ENCODE measurements around the gene STIP1.
"Not testable (repeated sequence)": the region's sequence is repeated elsewhere in the genome, so short reads cannot be mapped to it uniquely, and the experiment has no call there.

Gene STIP1

GRCh38 chr11:64245797-64246620 is 60.0 kb downstream of the STIP1 start:
- TF ChIP-seq TAF1 (IDR thresholded peaks at IDR 0.05; ENCODE audit: low read depth, low read length) (0 out of 2 replicates have a peak, but pooled peaks have one; percentile 17), POLR2A (IDR thresholded peaks at IDR 0.05; ENCODE audit: low read depth, low read length) (0 out of 2 replicates have a peak, but pooled peaks have one; percentile 23), SPI1 (IDR thresholded peaks at IDR 0.05; ENCODE audit: low read depth, low read length) (no peak)
- DNase-seq (ENCODE audit: insufficient read length, low spot score) (no peak), FAIRE-seq (peak; percentile 16)

- DNase-seq (ENCODE audit: insufficient read length, low spot score); FAIRE-seq: not testable (repeated sequence)
Observed at GRCh38 chr11:64246621-64246870, 60.6 kb downstream of the STIP1 start.

GRCh38 chr11:64246871-64247728 is 61.1 kb downstream of the STIP1 start, which contains the start of gene PPP1R14B:
TSS of gene PPP1R14B (minus strand) at chr11:64246943. CDS start at chr11:64246673, 270 bp downstream.
- DNase-seq (ENCODE audit: insufficient read length, low spot score) (peak; percentile 85), FAIRE-seq (peak; percentile 59)
- TF ChIP-seq POU2F2 (IDR thresholded peaks at IDR 0.05; ENCODE audit: low read depth, low read length) (no peak), SPI1 (IDR thresholded peaks at IDR 0.05; ENCODE audit: low read depth, low read length) (no peak), POLR2AphosphoS5 (IDR thresholded peaks at IDR 0.05; ENCODE audit: low read depth, low read length) (no peak), TAF1 (IDR thresholded peaks at IDR 0.05; ENCODE audit: low read depth, low read length) (no peak), PAX5 (IDR thresholded peaks at IDR 0.05; ENCODE audit: insufficient read depth, low read length, severe bottlenecking) (no peak), POLR2A (IDR thresholded peaks at IDR 0.05; ENCODE audit: low read depth, low read length) (no peak)

- FAIRE-seq (no peak), DNase-seq (ENCODE audit: insufficient read length, low spot score) (no peak)
- no peak for TF ChIP-seq SPI1 (IDR thresholded peaks at IDR 0.05; ENCODE audit: low read depth, low read length)
- no peak for TF ChIP-seq PAX5 (IDR thresholded peaks at IDR 0.05; ENCODE audit: insufficient read depth, low read length, severe bottlenecking)
- no peak for TF ChIP-seq POLR2A (IDR thresholded peaks at IDR 0.05; ENCODE audit: low read depth, low read length)
- TF ChIP-seq POU2F2 (IDR thresholded peaks at IDR 0.05; ENCODE audit: low read depth, low read length): no peak
- no peak for TF ChIP-seq TAF1 (IDR thresholded peaks at IDR 0.05; ENCODE audit: low read depth, low read length)
- no peak for TF ChIP-seq POLR2AphosphoS5 (IDR thresholded peaks at IDR 0.05; ENCODE audit: low read depth, low read length)
Observed at GRCh38 chr11:64247729-64248531, 62.0 kb downstream of the STIP1 start.

- TF ChIP-seq SPI1 (IDR thresholded peaks at IDR 0.05; ENCODE audit: low read depth, low read length) (no peak), TAF1 (IDR thresholded peaks at IDR 0.05; ENCODE audit: low read depth, low read length) (no peak), POU2F2 (IDR thresholded peaks at IDR 0.05; ENCODE audit: low read depth, low read length) (no peak), POLR2A (IDR thresholded peaks at IDR 0.05; ENCODE audit: low read depth, low read length) (no peak), POLR2AphosphoS5 (IDR thresholded peaks at IDR 0.05; ENCODE audit: low read depth, low read length) (no peak), PAX5 (IDR thresholded peaks at IDR 0.05; ENCODE audit: insufficient read depth, low read length, severe bottlenecking) (no peak)
- FAIRE-seq: no peak
- DNase-seq (ENCODE audit: insufficient read length, low spot score): no peak
Observed at GRCh38 chr11:64248578-64248977, 62.6 kb downstream of the STIP1 start.

GRCh38 chr11:64249038-64249437 is 63.1 kb downstream of the STIP1 start:
- no peak for DNase-seq (ENCODE audit: insufficient read length, low spot score)
- no peak for TF ChIP-seq SPI1 (IDR thresholded peaks at IDR 0.05; ENCODE audit: low read depth, low read length)
- no peak for TF ChIP-seq PAX5 (IDR thresholded peaks at IDR 0.05; ENCODE audit: insufficient read depth, low read length, severe bottlenecking)
- TF ChIP-seq POU2F2 (IDR thresholded peaks at IDR 0.05; ENCODE audit: low read depth, low read length): no peak

GRCh38 chr11:64249563-64250414 is 63.8 kb downstream of the STIP1 start:
- FAIRE-seq (no peak), DNase-seq (ENCODE audit: insufficient read length, low spot score) (no peak)
- no peak for TF ChIP-seq SPI1 (IDR thresholded peaks at IDR 0.05; ENCODE audit: low read depth, low read length)
- TF ChIP-seq TAF1 (IDR thresholded peaks at IDR 0.05; ENCODE audit: low read depth, low read length): no peak
- no peak for TF ChIP-seq POU2F2 (IDR thresholded peaks at IDR 0.05; ENCODE audit: low read depth, low read length)

More at GRCh38 chr11:64249038-64249437, 63.1 kb downstream of the STIP1 start:
- no peak for FAIRE-seq

- no peak for TF ChIP-seq POU2F2 (IDR thresholded peaks at IDR 0.05; ENCODE audit: low read depth, low read length)
- no peak for TF ChIP-seq POLR2A (IDR thresholded peaks at IDR 0.05; ENCODE audit: low read depth, low read length)
- no peak for TF ChIP-seq SPI1 (IDR thresholded peaks at IDR 0.05; ENCODE audit: low read depth, low read length)
- no peak for TF ChIP-seq POLR2AphosphoS5 (IDR thresholded peaks at IDR 0.05; ENCODE audit: low read depth, low read length)
- TF ChIP-seq TAF1 (IDR thresholded peaks at IDR 0.05; ENCODE audit: low read depth, low read length): no peak
- TF ChIP-seq PAX5 (IDR thresholded peaks at IDR 0.05; ENCODE audit: insufficient read depth, low read length, severe bottlenecking): no peak
- DNase-seq (ENCODE audit: insufficient read length, low spot score) (no peak), FAIRE-seq (no peak)
Observed at GRCh38 chr11:64250415-64251015, 64.5 kb downstream of the STIP1 start.

Data from GM12891 (cell line).